ENCODE measurements around the gene ARHGEF16. TPM values are rescaled to one million over a fixed set of nuclear protein-coding genes. Genes with fewer than 3 reads are reported as not detected.

Gene ARHGEF16
- total and polyA plus RNA-seq, 2 donors from 2014 or later, result 15.5 to 39.3 TPM

DNA sequence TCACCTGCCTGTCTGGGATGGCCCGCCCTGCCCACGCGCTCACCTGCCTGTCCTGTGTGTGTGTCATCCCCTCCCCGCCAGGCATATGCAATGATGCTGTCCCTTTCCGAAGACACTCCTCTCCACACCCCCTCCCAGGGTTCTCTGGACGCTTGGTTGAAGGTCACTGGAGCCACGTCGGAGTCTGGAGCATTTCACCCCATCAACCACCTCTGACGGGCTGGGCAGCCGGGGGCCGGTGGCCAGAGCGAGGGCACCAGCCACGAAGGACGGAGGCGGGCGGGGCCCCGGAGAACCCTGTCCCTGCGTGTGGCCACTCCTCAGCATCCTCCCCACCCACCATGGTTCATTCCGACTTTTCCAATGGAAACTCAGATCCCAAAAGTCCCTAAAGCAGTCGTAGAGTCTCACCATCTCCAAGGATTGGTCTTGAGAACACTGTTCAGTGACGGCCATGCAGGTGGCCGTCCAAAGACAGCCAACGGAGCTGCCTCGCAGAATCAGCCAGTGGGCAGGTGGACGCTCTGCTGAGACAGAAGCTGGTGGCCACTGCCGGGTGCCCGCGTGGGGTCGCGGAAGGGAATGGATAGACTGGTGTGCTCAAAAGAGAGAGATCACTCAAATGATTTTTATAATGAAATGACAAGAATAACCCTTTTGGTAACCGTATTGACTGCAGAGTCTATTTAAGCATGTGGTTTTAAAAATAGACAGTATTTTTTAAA lies 20.7 kb upstream of the ARHGEF16 start:
- intact Hi-C loops (cut with DNase I), result no loop called here
- no peak for FAIRE-seq

DNA sequence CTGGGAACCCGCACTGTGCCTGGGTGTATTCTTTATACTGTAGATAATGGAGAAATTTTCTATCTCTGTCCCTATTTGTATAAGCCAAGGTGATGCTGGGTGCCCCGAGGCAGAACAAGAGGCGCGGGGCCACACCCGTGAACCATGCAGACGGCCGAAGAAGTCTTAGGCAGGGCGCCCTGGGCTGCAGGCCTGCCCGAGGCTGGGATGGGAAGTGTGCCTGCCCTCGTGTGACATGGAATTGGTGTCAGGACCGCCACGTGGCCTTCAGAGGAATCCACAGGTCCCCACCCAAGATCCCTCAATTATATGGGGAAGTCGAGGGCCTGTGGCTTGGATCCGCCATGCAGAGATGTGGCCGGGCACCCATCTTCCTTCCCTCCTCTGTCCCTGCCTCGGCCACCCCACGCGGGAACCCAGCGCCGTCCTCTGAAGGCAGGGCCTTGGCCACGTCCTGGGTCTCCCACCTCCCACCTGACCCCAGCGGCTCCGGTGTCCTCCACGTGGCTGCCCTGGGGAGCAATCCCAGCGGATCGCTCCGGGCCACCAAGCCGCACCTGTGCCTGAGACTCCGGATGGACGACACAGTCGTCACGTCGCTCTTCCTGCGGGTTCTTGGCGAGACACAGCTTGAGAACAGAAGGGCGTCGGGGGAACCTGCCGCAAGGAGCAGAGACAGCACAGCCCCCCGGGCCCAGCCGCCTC lies 19.9 kb upstream of the ARHGEF16 start:
- H3K27ac ChIP-seq (ENCODE audit: low read depth in 2 of 2, low read length in 2 of 2), result no peak overlapping the region
- no peak overlapping the region for H3K9ac ChIP-seq (ENCODE audit: low read length in 3 of 3)
- TF ChIP-seq, protein P1, sequence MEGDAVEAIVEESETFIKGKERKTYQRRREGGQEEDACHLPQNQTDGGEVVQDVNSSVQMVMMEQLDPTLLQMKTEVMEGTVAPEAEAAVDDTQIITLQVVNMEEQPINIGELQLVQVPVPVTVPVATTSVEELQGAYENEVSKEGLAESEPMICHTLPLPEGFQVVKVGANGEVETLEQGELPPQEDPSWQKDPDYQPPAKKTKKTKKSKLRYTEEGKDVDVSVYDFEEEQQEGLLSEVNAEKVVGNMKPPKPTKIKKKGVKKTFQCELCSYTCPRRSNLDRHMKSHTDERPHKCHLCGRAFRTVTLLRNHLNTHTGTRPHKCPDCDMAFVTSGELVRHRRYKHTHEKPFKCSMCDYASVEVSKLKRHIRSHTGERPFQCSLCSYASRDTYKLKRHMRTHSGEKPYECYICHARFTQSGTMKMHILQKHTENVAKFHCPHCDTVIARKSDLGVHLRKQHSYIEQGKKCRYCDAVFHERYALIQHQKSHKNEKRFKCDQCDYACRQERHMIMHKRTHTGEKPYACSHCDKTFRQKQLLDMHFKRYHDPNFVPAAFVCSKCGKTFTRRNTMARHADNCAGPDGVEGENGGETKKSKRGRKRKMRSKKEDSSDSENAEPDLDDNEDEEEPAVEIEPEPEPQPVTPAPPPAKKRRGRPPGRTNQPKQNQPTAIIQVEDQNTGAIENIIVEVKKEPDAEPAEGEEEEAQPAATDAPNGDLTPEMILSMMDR (IDR thresholded peaks at IDR 0.05; ENCODE audit: borderline replicate concordance, extremely low read depth, insufficient read depth), result no peak
- H3K9me3 ChIP-seq (ENCODE audit: control insufficient read depth in 2 of 3, insufficient read depth in 1 of 3, low read length in 3 of 3), result no peaks in the 10 kb centered on the region
- FAIRE-seq (no peak), DNase-seq (peak in 1 of 5 donors; percentile 64)
- no peaks in the 10 kb centered on the region for H3K4me1 ChIP-seq (ENCODE audit: control insufficient read depth in 2 of 3, insufficient read depth in 2 of 3, low read depth in 1 of 3, low read length in 3 of 3)
- H3K4me3 ChIP-seq (ENCODE audit: low read length in 3 of 3), result no peak overlapping the region
- intact Hi-C loops (cut with DNase I), result no loop called here
- no peaks in the 10 kb centered on the region for H3K27me3 ChIP-seq (ENCODE audit: control insufficient read depth, insufficient read depth, low read length)
- no peaks in the 10 kb centered on the region for H3K36me3 ChIP-seq (ENCODE audit: control insufficient read depth in 2 of 3, insufficient read depth in 3 of 3, low read length in 3 of 3)

More for the DNA sequence above, 20.7 kb upstream of the ARHGEF16 start:
- TF ChIP-seq, protein P1 (IDR thresholded peaks at IDR 0.05; ENCODE audit: borderline replicate concordance, extremely low read depth, insufficient read depth), result no peak
- H3K9ac ChIP-seq (ENCODE audit: low read length in 3 of 3), result no peak overlapping the region
- no peaks in the 10 kb centered on the region for H3K4me1 ChIP-seq (ENCODE audit: control insufficient read depth in 2 of 3, insufficient read depth in 2 of 3, low read depth in 1 of 3, low read length in 3 of 3)
- no peak overlapping the region for H3K27ac ChIP-seq (ENCODE audit: low read depth in 2 of 2, low read length in 2 of 2)
- peak in 1 of 5 donors; percentile 55 for DNase-seq
- no peaks in the 10 kb centered on the region for H3K9me3 ChIP-seq (ENCODE audit: control insufficient read depth in 2 of 3, insufficient read depth in 1 of 3, low read length in 3 of 3)
- H3K36me3 ChIP-seq (ENCODE audit: control insufficient read depth in 2 of 3, insufficient read depth in 3 of 3, low read length in 3 of 3), result no peaks in the 10 kb centered on the region
- no peak overlapping the region for H3K4me3 ChIP-seq (ENCODE audit: low read length in 3 of 3)
- H3K27me3 ChIP-seq (ENCODE audit: control insufficient read depth, insufficient read depth, low read length), result no peaks in the 10 kb centered on the region

DNA sequence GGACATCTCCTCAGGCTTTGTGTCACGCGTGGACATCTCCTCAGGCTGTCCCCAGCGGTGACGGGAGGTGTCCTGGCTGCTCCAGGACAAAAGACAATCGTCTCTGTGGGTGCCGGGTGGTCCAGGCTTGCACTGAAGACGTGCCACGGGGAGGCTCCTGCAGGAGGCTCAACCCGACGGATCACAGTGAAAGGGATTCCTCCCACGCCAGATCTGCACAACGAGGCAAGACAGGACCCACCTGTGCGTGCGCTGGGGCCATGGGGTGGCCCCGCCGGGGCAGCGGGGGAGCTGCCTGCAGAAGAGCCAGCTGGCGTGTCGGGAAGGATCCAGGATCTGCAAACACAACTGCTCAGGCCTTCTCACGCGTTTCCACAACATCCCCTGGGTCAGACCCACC lies 18.8 kb upstream of the ARHGEF16 start:
- intact Hi-C loops (cut with DNase I), result no loop called here
- TF ChIP-seq, protein P1 (IDR thresholded peaks at IDR 0.05; ENCODE audit: borderline replicate concordance, extremely low read depth, insufficient read depth), result no peak
- FAIRE-seq (no peak), DNase-seq (peak in 3 of 5 donors; percentile 28 to 58 (median 38))
- no peaks in the 10 kb centered on the region for H3K27me3 ChIP-seq (ENCODE audit: control insufficient read depth, insufficient read depth, low read length)
- no peak overlapping the region for H3K27ac ChIP-seq (ENCODE audit: low read depth in 2 of 2, low read length in 2 of 2)
- H3K4me1 ChIP-seq (ENCODE audit: control insufficient read depth in 2 of 3, insufficient read depth in 2 of 3, low read depth in 1 of 3, low read length in 3 of 3), result no peaks in the 10 kb centered on the region
- H3K9ac ChIP-seq (ENCODE audit: low read length in 3 of 3), result no peak overlapping the region
- H3K36me3 ChIP-seq (ENCODE audit: control insufficient read depth in 2 of 3, insufficient read depth in 3 of 3, low read length in 3 of 3), result no peaks in the 10 kb centered on the region
- no peak overlapping the region for H3K4me3 ChIP-seq (ENCODE audit: low read length in 3 of 3)
- H3K9me3 ChIP-seq (ENCODE audit: control insufficient read depth in 2 of 3, insufficient read depth in 1 of 3, low read length in 3 of 3), result no peaks in the 10 kb centered on the region
